Measurements from ENCODE around the gene LCE1F.

Gene LCE1F

DNA sequence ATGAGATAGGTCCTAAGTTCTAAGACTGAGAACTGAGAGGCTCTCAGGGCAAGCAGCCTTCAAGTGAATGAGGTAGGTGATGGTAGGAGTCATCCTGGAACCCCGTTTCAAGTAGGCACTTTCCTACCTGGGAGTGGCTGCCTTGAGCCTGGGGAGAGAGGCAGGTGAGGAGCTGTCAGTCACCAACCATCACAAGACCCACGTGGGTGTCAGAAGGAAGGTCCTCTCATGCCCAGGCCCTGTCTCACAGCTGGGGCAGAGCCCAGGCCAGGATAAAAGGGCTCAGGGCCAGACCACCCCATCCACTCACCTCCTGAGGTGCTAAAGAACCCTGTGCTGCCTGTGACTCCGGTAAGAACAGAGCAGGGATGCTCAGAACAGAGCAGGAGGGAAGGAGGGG, 21.5 kb downstream of the LCE1F start, which contains the start of gene LCE1D:
TSS of gene LCE1D (plus strand) at position 301 of the 400 bp plus-strand sequence. CDS start 1,074 bp downstream, outside the sequence.
- Histone ChIP-seq H3K27me3 (replicated peaks; ENCODE audit: control insufficient read depth, insufficient read depth, low read length) (no peaks in the 10 kb centered on the region), H3K36me3 (ENCODE audit: control insufficient read depth, insufficient read depth, low read length) (no peaks in the 10 kb centered on the region), H3K4me3 (replicated peaks; ENCODE audit: low read depth, low read length) (no peak within 1 kb of the TSS)
- TF ChIP-seq, protein P1, sequence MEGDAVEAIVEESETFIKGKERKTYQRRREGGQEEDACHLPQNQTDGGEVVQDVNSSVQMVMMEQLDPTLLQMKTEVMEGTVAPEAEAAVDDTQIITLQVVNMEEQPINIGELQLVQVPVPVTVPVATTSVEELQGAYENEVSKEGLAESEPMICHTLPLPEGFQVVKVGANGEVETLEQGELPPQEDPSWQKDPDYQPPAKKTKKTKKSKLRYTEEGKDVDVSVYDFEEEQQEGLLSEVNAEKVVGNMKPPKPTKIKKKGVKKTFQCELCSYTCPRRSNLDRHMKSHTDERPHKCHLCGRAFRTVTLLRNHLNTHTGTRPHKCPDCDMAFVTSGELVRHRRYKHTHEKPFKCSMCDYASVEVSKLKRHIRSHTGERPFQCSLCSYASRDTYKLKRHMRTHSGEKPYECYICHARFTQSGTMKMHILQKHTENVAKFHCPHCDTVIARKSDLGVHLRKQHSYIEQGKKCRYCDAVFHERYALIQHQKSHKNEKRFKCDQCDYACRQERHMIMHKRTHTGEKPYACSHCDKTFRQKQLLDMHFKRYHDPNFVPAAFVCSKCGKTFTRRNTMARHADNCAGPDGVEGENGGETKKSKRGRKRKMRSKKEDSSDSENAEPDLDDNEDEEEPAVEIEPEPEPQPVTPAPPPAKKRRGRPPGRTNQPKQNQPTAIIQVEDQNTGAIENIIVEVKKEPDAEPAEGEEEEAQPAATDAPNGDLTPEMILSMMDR (IDR thresholded peaks at IDR 0.05; ENCODE audit: insufficient read depth, low read length, poor library complexity, severe bottlenecking): no peak
- DNase-seq (ENCODE audit: extremely low read depth, insufficient read length): no peak

DNA sequence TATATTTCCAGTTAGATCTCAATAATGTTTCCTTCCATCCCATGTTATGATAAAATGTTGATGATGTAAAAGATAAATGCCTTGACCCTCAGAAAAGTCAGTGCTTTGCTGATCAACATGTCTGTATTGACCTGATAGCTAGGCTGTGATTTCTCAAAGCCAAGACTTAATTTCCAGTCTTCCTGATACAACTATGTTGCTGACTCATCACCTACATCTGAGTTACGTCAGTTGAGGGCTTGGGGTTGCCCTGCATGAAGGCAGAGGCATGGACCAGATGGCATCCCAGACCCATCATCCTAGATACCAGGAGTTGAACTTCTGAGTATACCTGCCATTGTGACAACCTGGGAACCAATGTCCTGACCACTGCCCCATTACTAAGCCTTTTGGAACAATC, 26.4 kb downstream of the LCE1F start:
- no peak for DNase-seq (ENCODE audit: extremely low read depth, insufficient read length)
- H3K4me3 ChIP-seq (replicated peaks; ENCODE audit: low read depth, low read length): no peak overlapping the region
- TF ChIP-seq, protein P1 (IDR thresholded peaks at IDR 0.05; ENCODE audit: insufficient read depth, low read length, poor library complexity, severe bottlenecking): no peak
- H3K36me3 ChIP-seq (ENCODE audit: control insufficient read depth, insufficient read depth, low read length): no peaks in the 10 kb centered on the region
- no peaks in the 10 kb centered on the region for H3K27me3 ChIP-seq (replicated peaks; ENCODE audit: control insufficient read depth, insufficient read depth, low read length)

DNA sequence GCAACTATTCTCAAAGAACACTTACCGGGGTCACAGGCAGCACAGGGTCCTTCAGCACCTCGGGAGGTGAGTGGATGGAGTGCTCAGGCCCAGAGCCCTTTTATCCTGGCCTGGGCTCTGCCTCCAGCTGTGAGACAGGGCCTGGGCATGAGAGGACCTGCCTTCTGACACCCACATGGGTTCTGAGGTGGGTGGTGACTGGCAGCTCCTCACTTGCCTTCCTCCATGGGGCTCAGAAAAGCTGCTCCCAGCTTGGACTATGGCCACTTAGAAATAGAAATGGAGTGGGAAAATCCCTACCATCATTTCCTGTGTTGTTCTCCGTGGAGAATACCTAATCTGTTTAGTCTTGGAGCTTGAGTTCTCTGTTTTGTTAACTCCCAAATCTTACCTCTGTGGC, 31.6 kb downstream of the LCE1F start, which contains the start of gene LCE1C:
TSS of gene LCE1C (minus strand) at position 76 of the 400 bp plus-strand sequence. CDS start 1,173 bp downstream, outside the sequence.
- no peaks in the 10 kb centered on the region for H3K27me3 ChIP-seq (replicated peaks; ENCODE audit: control insufficient read depth, insufficient read depth, low read length)
- TF ChIP-seq, protein P1 (IDR thresholded peaks at IDR 0.05; ENCODE audit: insufficient read depth, low read length, poor library complexity, severe bottlenecking): no peak
- no peak for DNase-seq (ENCODE audit: extremely low read depth, insufficient read length)
- no peaks in the 10 kb centered on the region for H3K36me3 ChIP-seq (ENCODE audit: control insufficient read depth, insufficient read depth, low read length)
- no peak within 1 kb of the TSS for H3K4me3 ChIP-seq (replicated peaks; ENCODE audit: low read depth, low read length)

DNA sequence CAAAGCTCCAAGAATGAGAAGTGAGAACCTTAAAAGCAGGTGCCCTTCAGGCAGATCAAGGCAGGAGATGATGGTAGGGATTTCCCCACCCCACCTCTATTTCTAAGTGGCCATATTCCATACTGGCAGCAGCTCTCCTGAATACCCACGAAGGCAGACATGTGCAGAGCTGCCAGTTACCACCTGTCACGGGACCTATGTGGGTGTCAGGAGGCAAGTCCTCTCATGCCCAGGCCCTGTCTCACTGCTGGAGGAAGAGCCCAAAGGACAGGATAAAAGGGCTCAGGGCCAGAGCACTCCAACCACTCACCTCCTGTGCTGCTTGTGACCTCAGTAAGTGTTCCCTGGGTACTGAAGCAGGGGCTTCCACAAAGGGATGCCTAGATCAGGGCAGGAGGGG, 36.1 kb downstream of the LCE1F start:
- Histone ChIP-seq H3K27me3 (replicated peaks; ENCODE audit: control insufficient read depth, insufficient read depth, low read length) (no peaks in the 10 kb centered on the region), H3K4me3 (replicated peaks; ENCODE audit: low read depth, low read length) (no peak overlapping the region), H3K36me3 (ENCODE audit: control insufficient read depth, insufficient read depth, low read length) (no peaks in the 10 kb centered on the region)
- TF ChIP-seq, protein P1 (IDR thresholded peaks at IDR 0.05; ENCODE audit: insufficient read depth, low read length, poor library complexity, severe bottlenecking): no peak
- no peak for DNase-seq (ENCODE audit: extremely low read depth, insufficient read length)

DNA sequence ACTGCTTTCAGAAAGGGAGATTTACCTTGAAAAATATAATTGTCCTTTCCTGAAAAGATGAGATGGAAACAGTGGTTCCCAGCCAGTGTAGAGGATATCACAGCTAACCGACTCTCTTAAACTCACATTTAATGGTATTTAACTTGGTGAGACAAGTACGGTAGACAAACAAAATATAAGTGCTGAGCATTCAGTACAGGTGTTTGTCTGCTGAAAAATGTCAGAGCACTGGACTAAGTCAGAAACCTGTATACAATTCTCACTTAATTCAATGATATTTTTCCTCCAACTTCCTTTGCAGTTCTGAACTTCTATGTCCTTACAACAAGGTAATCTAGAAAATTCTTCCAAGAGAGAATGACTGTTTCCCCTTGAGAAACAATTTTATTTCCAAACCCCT, 36.7 kb downstream of the LCE1F start, which contains the start of gene LCE1B:
TSS of gene LCE1B (plus strand) at position 301 of the 400 bp plus-strand sequence. CDS start 476 bp downstream, outside the sequence.
- Histone ChIP-seq H3K36me3 (ENCODE audit: control insufficient read depth, insufficient read depth, low read length) (no peaks in the 10 kb centered on the region), H3K27me3 (replicated peaks; ENCODE audit: control insufficient read depth, insufficient read depth, low read length) (no peaks in the 10 kb centered on the region), H3K4me3 (replicated peaks; ENCODE audit: low read depth, low read length) (no peak within 1 kb of the TSS)
- DNase-seq (ENCODE audit: extremely low read depth, insufficient read length): no peak
- TF ChIP-seq, protein P1 (IDR thresholded peaks at IDR 0.05; ENCODE audit: insufficient read depth, low read length, poor library complexity, severe bottlenecking): no peak

DNA sequence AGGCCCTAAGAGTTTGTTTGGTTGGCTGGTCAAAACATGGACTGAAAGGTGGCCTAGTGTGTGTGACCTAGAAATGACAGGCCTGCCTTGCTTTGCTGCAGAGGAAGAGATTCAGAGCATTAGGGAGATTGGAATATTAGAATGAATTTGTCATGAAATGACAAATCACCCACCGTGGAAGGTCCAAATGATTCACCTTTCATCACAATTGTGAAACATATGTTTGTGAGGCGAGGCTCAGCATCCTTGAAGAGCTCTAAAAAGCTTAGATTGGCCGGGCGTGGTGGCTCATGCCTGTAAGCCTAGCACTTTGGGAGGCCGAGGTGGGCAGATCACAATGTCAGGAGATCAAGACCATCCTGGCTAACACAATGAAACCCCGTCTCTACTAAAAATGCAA, 42.4 kb downstream of the LCE1F start:
- Histone ChIP-seq H3K36me3 (ENCODE audit: control insufficient read depth, insufficient read depth, low read length) (no peaks in the 10 kb centered on the region), H3K27me3 (replicated peaks; ENCODE audit: control insufficient read depth, insufficient read depth, low read length) (no peaks in the 10 kb centered on the region), H3K4me3 (replicated peaks; ENCODE audit: low read depth, low read length) (no peak overlapping the region)
- TF ChIP-seq, protein P1 (IDR thresholded peaks at IDR 0.05; ENCODE audit: insufficient read depth, low read length, poor library complexity, severe bottlenecking): no peak
- DNase-seq (ENCODE audit: extremely low read depth, insufficient read length): no peak
